ENCODE results near the gene FSD1. TPM values are rescaled to one million over a fixed set of nuclear protein-coding genes. Genes with fewer than 3 reads are reported as not detected.

The FSD1 gene
- total and polyA plus RNA-seq, 10 of the 15 experiments (the other 5 are each of a cell fraction or from before 2014, with no cell fraction given), result 0.15 to 5.1 (median 4.0) TPM; not detected in 1

DNA sequence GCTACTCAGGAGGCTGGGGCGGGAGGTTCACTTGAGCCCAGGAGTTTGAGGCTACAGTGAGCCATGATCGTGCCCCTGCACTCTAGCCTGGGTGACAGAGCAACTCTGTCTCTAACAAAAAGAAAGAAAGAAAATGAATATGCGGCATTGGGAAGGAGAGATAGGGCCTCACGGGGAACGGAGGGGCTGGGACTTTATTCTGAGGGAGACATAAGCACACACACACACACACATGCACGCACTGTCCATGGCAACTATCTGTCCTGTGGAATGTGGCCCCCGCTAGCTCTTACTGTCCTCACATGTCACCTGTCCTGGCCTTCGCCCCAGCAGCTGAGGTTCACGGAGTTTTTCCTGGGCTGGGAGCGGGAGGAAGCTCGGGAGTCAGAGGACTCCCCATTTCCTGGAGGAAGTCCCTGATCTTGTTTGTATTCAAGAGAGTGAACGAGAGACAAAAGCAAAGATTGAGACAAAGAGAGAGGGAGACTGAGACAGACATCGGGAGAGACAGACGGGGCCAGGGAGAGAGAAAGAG is 33.6 kb downstream of the FSD1 start:
- Histone ChIP-seq H3K4me2 (ENCODE audit: control insufficient read depth, insufficient read depth) (peak overlapping the region; percentile 87), H3K9ac (ENCODE audit: control insufficient read depth, insufficient read depth, low read length) (peak overlapping the region; percentile 72)

More for the DNA sequence above, 33.6 kb downstream of the FSD1 start:
- H2AFZ ChIP-seq (ENCODE audit: control insufficient read depth, low read depth, low read length), result peak overlapping the region; percentile 83
- peaks cover 7% of the 10 kb centered on the region for H3K4me1 ChIP-seq (ENCODE audit: control insufficient read depth, insufficient read depth, low read length)
- peak overlapping the region; percentile 85 for H3K4me3 ChIP-seq
- BruUV-seq (replicated peaks), result TSS peak; percentile 74
- no peak for FAIRE-seq
- H3K27ac ChIP-seq (ENCODE audit: control insufficient read depth, insufficient read depth), result peak overlapping the region; percentile 81
- no peaks in the 10 kb centered on the region for H3K27me3 ChIP-seq (replicated peaks in 1 of 2; ENCODE audit: control insufficient read depth in 2 of 2, insufficient read depth in 2 of 2, low read length in 1 of 2)
- intact Hi-C loops (cut with micrococcal nuclease; ENCODE audit: unreplicated experiment) (no loop called here), in situ Hi-C loops (cut with MboI) (no loop called here)
- ChIA-PET RAD21 (ENCODE audit: unreplicated experiment) (no interaction called here), POLR2A (interaction anchor here (0.5 to 0.8 kb wide), 2 partner anchors 30 to 61 kb away, joined by 3 read pairs; no protein-coding TSS in a partner anchor), CTCF (interaction anchor here (1.0 to 2.4 kb wide), 3 partner anchors 14 to 71 kb away, joined by 3 to 10 read pairs (median 5); no protein-coding TSS in a partner anchor), SMC1A (ENCODE audit: uncharacterized antibody, unreplicated experiment) (interaction anchor here (0.6 to 2.3 kb wide), 3 partner anchors 14 to 399 kb away, joined by 4 to 8 read pairs (median 4); partner anchors contain the start of gene CHAF1A)
- no peaks in the 10 kb centered on the region for H4K20me1 ChIP-seq (ENCODE audit: control insufficient read depth, insufficient read depth)
- no peaks in the 10 kb centered on the region for H3K9me3 ChIP-seq (replicated peaks; ENCODE audit: control insufficient read depth, insufficient read depth, low read length)
- H3K79me2 ChIP-seq (ENCODE audit: control insufficient read depth, insufficient read depth, low read length), result no peaks in the 10 kb centered on the region
- H3K36me3 ChIP-seq (ENCODE audit: control insufficient read depth in 2 of 2, insufficient read depth in 2 of 2, low read length in 1 of 2), result no peaks in the 10 kb centered on the region
- no peak for DNase-seq (ENCODE audit: low read depth, low spot score)
- ATAC-seq, result no peak
- TF ChIP-seq KDM1A (IDR thresholded peaks at IDR 0.05; ENCODE audit: borderline replicate concordance), result no peak
- 0 out of 2 replicates have a peak, but pooled peaks have one; percentile 30 for TF ChIP-seq TAF1 (IDR thresholded peaks at IDR 0.05; ENCODE audit: borderline replicate concordance, low read depth, low read length)
- TF ChIP-seq, protein P1, sequence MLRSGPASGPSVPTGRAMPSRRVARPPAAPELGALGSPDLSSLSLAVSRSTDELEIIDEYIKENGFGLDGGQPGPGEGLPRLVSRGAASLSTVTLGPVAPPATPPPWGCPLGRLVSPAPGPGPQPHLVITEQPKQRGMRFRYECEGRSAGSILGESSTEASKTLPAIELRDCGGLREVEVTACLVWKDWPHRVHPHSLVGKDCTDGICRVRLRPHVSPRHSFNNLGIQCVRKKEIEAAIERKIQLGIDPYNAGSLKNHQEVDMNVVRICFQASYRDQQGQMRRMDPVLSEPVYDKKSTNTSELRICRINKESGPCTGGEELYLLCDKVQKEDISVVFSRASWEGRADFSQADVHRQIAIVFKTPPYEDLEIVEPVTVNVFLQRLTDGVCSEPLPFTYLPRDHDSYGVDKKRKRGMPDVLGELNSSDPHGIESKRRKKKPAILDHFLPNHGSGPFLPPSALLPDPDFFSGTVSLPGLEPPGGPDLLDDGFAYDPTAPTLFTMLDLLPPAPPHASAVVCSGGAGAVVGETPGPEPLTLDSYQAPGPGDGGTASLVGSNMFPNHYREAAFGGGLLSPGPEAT (IDR thresholded peaks at IDR 0.05; ENCODE audit: low read depth), result peak; percentile 27; the same call in 1 of the 2 replicates
- peak in 1 of 2 experiments; percentile 28; a peak in 1 of 4 replicates for TF ChIP-seq IKZF2 (IDR thresholded peaks at IDR 0.05)
- TF ChIP-seq SPI1 (IDR thresholded peaks at IDR 0.05; ENCODE audit: borderline replicate concordance, insufficient read depth, low read depth, low read length), result no peak
- no peak for TF ChIP-seq IRF4 (IDR thresholded peaks at IDR 0.05; ENCODE audit: low read depth, low read length)
- TF ChIP-seq, protein P2, sequence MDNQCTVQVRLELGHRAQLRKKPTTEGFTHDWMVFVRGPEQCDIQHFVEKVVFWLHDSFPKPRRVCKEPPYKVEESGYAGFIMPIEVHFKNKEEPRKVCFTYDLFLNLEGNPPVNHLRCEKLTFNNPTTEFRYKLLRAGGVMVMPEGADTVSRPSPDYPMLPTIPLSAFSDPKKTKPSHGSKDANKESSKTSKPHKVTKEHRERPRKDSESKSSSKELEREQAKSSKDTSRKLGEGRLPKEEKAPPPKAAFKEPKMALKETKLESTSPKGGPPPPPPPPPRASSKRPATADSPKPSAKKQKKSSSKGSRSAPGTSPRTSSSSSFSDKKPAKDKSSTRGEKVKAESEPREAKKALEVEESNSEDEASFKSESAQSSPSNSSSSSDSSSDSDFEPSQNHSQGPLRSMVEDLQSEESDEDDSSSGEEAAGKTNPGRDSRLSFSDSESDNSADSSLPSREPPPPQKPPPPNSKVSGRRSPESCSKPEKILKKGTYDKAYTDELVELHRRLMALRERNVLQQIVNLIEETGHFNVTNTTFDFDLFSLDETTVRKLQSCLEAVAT (IDR thresholded peaks at IDR 0.05), result peak; percentile 51; the same call in 1 of the 2 replicates
- TF ChIP-seq BMI1 (IDR thresholded peaks at IDR 0.05; ENCODE audit: borderline replicate concordance), result no peak
- TF ChIP-seq SP1 (IDR thresholded peaks at IDR 0.05; ENCODE audit: low read depth, low read length), result no peak
- TF ChIP-seq, protein P3, sequence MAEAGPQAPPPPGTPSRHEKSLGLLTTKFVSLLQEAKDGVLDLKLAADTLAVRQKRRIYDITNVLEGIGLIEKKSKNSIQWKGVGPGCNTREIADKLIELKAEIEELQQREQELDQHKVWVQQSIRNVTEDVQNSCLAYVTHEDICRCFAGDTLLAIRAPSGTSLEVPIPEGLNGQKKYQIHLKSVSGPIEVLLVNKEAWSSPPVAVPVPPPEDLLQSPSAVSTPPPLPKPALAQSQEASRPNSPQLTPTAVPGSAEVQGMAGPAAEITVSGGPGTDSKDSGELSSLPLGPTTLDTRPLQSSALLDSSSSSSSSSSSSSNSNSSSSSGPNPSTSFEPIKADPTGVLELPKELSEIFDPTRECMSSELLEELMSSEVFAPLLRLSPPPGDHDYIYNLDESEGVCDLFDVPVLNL (IDR thresholded peaks at IDR 0.05; ENCODE audit: low read depth, low read length), result no peak
- TF ChIP-seq, protein P4, sequence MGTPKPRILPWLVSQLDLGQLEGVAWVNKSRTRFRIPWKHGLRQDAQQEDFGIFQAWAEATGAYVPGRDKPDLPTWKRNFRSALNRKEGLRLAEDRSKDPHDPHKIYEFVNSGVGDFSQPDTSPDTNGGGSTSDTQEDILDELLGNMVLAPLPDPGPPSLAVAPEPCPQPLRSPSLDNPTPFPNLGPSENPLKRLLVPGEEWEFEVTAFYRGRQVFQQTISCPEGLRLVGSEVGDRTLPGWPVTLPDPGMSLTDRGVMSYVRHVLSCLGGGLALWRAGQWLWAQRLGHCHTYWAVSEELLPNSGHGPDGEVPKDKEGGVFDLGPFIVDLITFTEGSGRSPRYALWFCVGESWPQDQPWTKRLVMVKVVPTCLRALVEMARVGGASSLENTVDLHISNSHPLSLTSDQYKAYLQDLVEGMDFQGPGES (IDR thresholded peaks at IDR 0.05), result no peak
- no peak for TF ChIP-seq BRCA1 (IDR thresholded peaks at IDR 0.05; ENCODE audit: low read depth, low read length)
- no peak for TF ChIP-seq TCF3 (IDR thresholded peaks at IDR 0.05; ENCODE audit: borderline replicate concordance, insufficient read depth, low read depth, low read length)
- TF ChIP-seq, protein P5, sequence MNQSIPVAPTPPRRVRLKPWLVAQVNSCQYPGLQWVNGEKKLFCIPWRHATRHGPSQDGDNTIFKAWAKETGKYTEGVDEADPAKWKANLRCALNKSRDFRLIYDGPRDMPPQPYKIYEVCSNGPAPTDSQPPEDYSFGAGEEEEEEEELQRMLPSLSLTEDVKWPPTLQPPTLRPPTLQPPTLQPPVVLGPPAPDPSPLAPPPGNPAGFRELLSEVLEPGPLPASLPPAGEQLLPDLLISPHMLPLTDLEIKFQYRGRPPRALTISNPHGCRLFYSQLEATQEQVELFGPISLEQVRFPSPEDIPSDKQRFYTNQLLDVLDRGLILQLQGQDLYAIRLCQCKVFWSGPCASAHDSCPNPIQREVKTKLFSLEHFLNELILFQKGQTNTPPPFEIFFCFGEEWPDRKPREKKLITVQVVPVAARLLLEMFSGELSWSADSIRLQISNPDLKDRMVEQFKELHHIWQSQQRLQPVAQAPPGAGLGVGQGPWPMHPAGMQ (IDR thresholded peaks at IDR 0.05; ENCODE audit: borderline replicate concordance), result no peak
- WGBS (ENCODE audit: insufficient coverage, insufficient replicate concordance, low lambda C conversion rate, missing lambda C conversion rate), result 32% methylated on average over 14 of the region's 14 CpGs
